Erythroblast (primary cell): Measurements from ENCODE around the gene RPL10.

Experiments
- GATA1 ChIP-seq: IDR thresholded peaks from 2 replicates; pipeline ENCODE4 v1.6.1; 2011; ENCODE audit warnings: low read depth, mild to moderate bottlenecking, control low read depth, low read length, moderate library complexity
- POLR2A ChIP-seq: IDR thresholded peaks from 2 replicates; pipeline ENCODE4 v1.6.1; 2011; ENCODE audit warnings: mild to moderate bottlenecking, low read length

DNA sequence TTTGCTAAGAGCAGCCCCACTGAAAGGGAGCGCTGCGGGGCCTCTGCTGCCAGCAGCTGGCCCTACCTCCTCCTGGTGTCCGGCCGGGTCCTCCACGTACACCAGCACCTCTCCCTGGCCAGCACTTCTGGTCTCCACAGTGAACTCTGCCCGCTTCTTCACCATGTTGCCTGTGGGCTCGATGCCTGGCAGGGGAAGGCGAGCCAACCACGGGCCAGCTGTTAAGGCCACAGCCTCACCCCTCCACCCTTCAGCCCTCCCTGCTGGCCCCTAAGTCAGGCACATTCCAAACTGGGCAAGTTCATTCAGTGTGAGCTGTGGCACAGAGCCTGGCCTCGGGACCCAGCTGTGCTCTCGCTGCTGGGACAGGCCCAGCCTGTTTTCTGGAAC, 31.5 kb upstream of the RPL10 start:
- TF ChIP-seq POLR2A (no peak), GATA1 (no peak)
